ENCODE results near the gene CCND2. TPM values are rescaled to one million over a fixed set of nuclear protein-coding genes. Genes with fewer than 3 reads are reported as not detected.

Gene CCND2
- 10 to 100 TPM; 19.9 to 21.3 TPM for total RNA-seq
- polyA plus RNA-seq (ENCODE audit: insufficient read depth, low read depth, low replicate concordance), result 7.9 TPM
- long read RNA-seq, donor 1, full-length matches to known transcripts, result 19 of 39 reads
- long read RNA-seq, donor 1, partial matches to known transcripts, result 20 of 39 reads
- long read RNA-seq, donor 1, other reads (novel, unspliced or antisense), result 0 of 39 reads
- long read RNA-seq, donor 2, full-length matches to known transcripts, result 11 of 11 reads
- long read RNA-seq, donor 2, partial matches to known transcripts, result 0 of 11 reads
- long read RNA-seq, donor 2, other reads (novel, unspliced or antisense), result 0 of 11 reads

DNA sequence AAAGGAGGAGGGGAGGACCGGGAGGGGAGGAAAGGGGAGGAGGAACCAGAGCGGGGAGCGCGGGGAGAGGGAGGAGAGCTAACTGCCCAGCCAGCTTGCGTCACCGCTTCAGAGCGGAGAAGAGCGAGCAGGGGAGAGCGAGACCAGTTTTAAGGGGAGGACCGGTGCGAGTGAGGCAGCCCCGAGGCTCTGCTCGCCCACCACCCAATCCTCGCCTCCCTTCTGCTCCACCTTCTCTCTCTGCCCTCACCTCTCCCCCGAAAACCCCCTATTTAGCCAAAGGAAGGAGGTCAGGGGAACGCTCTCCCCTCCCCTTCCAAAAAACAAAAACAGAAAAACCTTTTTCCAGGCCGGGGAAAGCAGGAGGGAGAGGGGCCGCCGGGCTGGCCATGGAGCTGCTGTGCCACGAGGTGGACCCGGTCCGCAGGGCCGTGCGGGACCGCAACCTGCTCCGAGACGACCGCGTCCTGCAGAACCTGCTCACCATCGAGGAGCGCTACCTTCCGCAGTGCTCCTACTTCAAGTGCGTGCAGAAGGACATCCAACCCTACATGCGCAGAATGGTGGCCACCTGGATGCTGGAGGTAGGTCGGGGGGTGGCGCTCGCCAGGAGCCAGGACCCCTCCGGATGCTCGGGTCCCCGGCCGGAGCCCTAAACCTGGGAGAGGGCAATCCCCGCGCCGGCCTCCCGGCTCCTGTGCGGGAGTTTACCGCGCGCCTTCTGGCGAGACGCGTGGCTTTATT lies at the start of gene CCND2:
CCND2 (plus strand) TSS at position 111 of the 744 bp plus-strand sequence; CDS start at position 390, 279 bp downstream.
- intact Hi-C loops (cut with DNase I; ENCODE audit: low total_unique reads), result loop anchor here (10.0 kb wide), 1 partner anchor 239 kb away; no protein-coding TSS in a partner anchor
- Histone ChIP-seq H3K9me3 (no peaks in the 10 kb centered on the region), H3K36me3 (ENCODE audit: low read depth, missing control alignments) (no peaks in the 10 kb centered on the region), H3K4me1 (peaks cover 26% of the 10 kb centered on the region), H3K27ac (peak within 1 kb of the TSS; percentile 89 to 92), H3K4me3 (peak within 1 kb of the TSS; percentile 69 to 85), H3K27me3 (no peaks in the 10 kb centered on the region)
- peak; percentile 85 for TF ChIP-seq POLR2A (IDR thresholded peaks at IDR 0.05)
- TF ChIP-seq, protein P1, sequence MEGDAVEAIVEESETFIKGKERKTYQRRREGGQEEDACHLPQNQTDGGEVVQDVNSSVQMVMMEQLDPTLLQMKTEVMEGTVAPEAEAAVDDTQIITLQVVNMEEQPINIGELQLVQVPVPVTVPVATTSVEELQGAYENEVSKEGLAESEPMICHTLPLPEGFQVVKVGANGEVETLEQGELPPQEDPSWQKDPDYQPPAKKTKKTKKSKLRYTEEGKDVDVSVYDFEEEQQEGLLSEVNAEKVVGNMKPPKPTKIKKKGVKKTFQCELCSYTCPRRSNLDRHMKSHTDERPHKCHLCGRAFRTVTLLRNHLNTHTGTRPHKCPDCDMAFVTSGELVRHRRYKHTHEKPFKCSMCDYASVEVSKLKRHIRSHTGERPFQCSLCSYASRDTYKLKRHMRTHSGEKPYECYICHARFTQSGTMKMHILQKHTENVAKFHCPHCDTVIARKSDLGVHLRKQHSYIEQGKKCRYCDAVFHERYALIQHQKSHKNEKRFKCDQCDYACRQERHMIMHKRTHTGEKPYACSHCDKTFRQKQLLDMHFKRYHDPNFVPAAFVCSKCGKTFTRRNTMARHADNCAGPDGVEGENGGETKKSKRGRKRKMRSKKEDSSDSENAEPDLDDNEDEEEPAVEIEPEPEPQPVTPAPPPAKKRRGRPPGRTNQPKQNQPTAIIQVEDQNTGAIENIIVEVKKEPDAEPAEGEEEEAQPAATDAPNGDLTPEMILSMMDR (IDR thresholded peaks at IDR 0.05), result no peak
- WGBS, 2 donors, result 0 to 1% methylated on average over 34 to 52 of the region's 52 CpGs
- peak; percentile 88 for DNase-seq

DNA sequence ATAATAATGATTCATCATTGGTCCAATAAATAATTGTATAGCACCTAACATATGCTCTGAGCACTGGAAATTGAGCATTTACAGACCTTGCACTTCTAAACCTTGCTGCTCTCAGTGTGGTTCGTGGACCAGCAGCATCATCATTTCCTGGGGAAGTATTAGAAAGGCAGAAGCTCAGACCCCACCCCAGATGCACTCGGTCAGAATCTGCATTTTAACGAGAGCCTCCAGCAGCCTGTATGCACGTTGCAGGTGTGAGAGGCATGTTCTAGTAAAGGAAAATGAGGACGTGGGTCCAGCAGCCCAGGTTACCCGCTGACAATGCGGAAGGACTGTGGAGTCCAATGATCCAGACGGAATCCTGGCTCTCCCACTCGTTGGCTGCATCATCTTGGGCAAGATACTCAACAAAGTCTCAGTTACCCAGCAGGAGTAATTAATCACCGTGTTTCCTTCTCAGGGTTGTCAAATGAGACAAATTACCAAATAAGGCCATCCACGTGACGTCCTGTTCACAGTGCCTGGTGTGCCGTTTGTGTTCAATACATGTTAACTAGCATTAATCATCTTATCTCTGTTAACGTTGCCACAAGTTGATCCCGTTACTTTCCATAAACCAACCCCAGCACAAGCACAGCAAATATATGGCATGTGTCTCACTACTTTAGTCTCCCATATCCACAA lies 49.2 kb upstream of the CCND2 start:
- TF ChIP-seq, protein P1 (IDR thresholded peaks at IDR 0.05), result no peak
- TF ChIP-seq POLR2A (IDR thresholded peaks at IDR 0.05), result no peak
- Histone ChIP-seq H3K27me3 (no peaks in the 10 kb centered on the region), H3K4me1 (peaks cover 11% of the 10 kb centered on the region), H3K4me3 (no peak overlapping the region), H3K27ac (no peak overlapping the region), H3K36me3 (ENCODE audit: low read depth, missing control alignments) (no peaks in the 10 kb centered on the region), H3K9me3 (no peaks in the 10 kb centered on the region)
- DNase-seq, result no peak
- WGBS, 2 donors, result 83 to 89% methylated on average over 15 of the region's 15 CpGs
- intact Hi-C loops (cut with DNase I; ENCODE audit: low total_unique reads), result no loop called here

DNA sequence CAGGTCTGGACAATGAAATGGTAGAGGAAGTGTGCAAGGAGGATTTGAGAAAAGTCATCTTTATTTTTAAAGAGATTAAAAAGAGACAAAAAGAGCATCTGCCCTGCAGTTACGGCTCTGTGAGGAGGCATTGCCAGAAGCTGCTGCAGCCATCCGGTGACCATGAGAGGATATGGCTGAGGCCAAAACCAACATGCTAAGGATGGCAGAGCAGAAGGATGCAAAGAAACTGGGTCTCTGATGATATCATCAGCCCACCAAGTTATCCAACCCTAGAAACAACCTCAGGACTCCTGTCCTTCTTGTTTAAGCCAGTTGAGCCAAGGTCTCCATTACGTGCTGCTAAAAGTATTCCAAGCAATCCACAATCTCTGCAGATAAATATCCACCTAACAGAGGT lies 48.0 kb upstream of the CCND2 start:
- Histone ChIP-seq H3K36me3 (ENCODE audit: low read depth, missing control alignments) (no peaks in the 10 kb centered on the region), H3K4me3 (no peak overlapping the region), H3K4me1 (peaks cover 18% of the 10 kb centered on the region), H3K27me3 (no peaks in the 10 kb centered on the region), H3K9me3 (no peaks in the 10 kb centered on the region), H3K27ac (no peak overlapping the region)
- DNase-seq, result no peak
- TF ChIP-seq, protein P1 (IDR thresholded peaks at IDR 0.05), result no peak
- TF ChIP-seq POLR2A (IDR thresholded peaks at IDR 0.05), result no peak
- intact Hi-C loops (cut with DNase I; ENCODE audit: low total_unique reads), result no loop called here
- WGBS, 2 donors, result 50 to 64% methylated on average over 3 of the region's 3 CpGs

DNA sequence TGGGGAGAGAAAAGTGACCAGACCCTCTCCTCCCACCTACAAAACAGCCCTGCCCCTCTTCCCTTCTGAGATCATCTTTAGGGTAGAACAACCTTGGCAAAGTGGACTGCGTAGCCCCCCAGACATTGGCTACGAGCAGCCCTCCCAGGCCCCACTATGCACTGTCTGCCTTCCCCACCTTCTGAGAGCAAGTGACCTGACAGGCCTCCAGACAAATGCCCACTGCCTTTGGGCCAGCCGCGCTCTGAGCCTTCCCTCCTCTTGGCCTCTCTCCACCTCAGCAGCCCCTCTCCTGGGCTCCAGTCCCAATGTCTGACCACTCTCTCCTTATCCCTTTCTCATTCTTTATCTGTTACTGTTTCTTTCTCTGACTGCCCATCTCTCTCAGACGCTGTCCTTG lies 46.5 kb upstream of the CCND2 start:
- 70 to 76% methylated on average over 5 of the region's 5 CpGs for WGBS, 2 donors
- no peak for TF ChIP-seq POLR2A (IDR thresholded peaks at IDR 0.05)
- TF ChIP-seq, protein P1 (IDR thresholded peaks at IDR 0.05), result no peak
- H3K27me3 ChIP-seq, result no peaks in the 10 kb centered on the region
- no peaks in the 10 kb centered on the region for H3K9me3 ChIP-seq
- peaks cover 18% of the 10 kb centered on the region for H3K4me1 ChIP-seq
- DNase-seq, result no peak
- intact Hi-C loops (cut with DNase I; ENCODE audit: low total_unique reads), result no loop called here
- H3K4me3 ChIP-seq, result no peak overlapping the region
- no peak overlapping the region for H3K27ac ChIP-seq
- H3K36me3 ChIP-seq (ENCODE audit: low read depth, missing control alignments), result no peaks in the 10 kb centered on the region

All from testis (tissue), 5 donors.